GOT3 (cell line): ENCODE data around the gene SLA2.
A peak's percentile ranks its signal among the peaks of the same experiment; 100 is the strongest.

Experiments
- DNase-seq: peaks from one replicate; lab custom pipeline; 2025; ENCODE audit warnings: mixed read lengths; lab: John Stamatoyannopoulos, UW

The SLA2 gene

DNA sequence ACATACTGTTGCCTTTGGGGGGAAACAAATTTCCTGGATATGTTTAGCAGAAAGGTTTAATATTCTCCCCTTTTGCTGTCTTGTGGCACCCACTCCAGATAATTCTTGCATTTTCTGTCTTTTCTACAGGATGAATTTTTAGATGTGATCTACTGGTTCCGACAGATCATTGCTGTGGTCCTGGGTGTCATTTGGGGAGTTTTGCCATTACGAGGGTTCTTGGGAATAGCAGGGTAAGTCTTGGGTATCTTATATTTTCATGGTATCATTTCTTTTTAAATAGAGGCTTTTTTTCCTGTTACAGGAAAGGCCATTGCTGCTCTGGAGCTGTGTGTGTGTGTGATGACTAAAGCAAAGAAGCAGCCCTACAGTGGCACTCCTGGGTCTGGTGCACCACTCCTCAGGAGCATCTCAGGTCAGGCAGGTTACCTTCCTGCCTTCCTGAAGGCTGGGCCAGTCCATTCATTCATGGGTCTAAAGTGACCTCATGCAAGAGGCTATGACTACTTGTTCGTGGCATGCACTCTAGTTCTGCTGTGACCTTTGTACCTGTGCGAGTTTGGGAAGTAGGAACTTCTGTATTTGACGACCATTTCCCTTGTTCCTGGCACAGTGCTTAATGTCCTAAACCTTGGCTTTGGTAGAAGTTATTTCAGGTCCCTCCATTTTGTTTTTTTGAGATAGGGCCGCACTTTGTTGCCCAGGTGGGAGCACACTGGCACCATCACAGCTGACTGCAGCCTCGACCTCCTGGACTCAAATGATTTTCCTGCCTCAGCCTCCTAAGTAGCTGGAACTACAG lies 38.2 kb downstream of the SLA2 start:
- no peak for DNase-seq

DNA sequence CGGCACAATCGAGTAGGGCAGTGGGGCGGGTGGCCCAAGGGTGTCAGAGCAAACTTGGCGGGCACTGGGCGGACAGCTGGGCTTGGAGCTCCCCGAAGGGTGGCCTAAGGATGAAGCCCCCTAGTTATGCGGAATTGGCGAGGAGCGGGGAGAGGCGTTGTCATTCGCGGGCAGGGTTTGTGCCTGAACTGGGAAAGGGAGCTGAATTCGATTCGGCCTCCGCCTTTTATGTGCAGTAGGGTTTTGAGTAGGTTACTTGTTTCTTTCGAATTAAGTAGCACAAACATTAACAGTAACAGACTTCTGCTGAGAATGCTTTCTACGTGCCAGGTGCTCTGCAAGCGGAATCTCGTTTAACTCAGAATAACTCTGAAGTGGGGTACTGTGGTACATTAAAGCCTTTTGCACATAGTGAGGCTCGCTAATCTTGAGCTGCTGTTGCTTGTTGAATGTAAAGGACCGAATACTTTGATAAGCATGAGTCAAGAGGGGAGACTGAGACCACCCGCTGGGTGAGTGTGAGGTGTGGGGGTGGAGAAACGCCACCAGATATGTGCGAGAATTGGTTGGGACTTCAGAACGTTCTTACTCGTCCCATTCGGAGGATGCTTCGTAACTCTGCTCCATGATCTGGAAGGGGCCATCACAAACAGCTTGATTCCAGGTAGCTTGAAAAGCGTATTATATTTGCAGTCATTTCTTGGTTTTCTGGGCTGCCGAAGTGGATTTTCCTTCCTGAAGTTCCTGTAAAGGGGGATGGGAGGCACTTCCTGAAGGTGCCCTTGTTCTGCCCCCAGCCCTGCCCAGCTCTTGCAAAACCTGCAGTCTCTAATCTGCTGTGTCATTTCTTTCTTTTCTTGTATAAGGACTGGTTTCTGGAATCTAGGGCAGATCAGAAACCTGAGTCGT lies 39.6 kb downstream of the SLA2 start:
- no peak for DNase-seq

DNA sequence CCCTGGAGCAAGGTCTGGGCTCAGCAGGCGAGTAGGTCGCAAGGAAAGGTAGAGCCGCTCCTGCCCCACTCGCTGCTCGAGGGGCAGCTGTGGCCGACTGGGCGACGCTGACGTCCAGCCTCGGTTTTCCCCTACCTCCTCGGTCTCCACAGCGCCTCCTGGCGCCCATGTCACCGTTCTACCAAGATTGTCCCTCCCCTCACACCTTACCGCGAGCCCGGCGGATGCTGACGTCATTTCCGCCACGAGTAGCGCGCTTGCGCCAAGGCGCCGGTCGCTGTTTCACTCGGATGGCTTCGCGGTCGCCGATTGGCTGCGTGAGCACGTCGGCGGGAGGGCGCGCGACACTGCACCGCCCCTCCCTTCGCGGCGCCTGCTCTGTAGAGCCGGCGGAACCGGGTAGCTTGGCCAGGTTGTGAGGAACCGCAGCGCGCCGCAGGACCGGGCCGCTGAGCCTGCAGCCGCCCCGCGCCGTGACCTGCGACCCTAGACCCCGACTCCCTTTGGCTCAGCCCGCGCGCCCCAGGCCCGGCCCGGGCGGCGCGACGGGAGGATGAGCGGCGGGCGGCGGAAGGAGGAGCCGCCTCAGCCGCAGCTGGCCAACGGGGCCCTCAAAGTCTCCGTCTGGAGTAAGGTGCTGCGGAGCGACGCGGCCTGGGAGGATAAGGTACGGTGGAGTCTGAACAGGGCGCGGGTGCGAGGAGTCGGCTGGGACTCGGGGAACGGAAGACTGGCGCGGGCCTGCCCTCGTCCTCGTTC lies 40.4 kb downstream of the SLA2 start, which contains the start of gene RAB5IF:
Gene RAB5IF, plus strand, starts transcription at position 381 of the 759 bp plus-strand sequence. Its CDS starts 173 bp downstream, at position 554.
- peak; percentile 99 for DNase-seq

DNA sequence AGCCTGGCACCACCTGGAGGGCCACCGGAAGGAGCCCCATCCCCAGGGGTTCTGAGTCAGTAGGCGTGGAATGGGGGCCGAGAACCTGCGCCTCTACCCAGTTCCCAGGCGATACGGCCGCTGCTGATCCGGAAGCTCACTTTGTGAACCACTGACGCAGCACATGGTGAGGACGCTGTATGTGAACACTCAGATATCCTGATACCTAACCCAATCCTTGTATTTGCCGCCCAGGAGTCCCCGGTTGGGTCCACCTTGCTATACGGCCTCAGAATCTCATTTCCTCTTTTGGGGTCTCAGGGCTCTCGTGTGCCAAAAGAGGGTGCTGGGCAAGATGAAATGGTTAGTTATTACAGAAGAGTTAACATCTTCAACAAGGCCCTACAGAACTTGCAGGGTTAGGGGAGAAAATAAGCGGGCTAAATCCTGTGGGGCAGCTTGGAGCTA lies 41.0 kb downstream of the SLA2 start:
- no peak for DNase-seq

DNA sequence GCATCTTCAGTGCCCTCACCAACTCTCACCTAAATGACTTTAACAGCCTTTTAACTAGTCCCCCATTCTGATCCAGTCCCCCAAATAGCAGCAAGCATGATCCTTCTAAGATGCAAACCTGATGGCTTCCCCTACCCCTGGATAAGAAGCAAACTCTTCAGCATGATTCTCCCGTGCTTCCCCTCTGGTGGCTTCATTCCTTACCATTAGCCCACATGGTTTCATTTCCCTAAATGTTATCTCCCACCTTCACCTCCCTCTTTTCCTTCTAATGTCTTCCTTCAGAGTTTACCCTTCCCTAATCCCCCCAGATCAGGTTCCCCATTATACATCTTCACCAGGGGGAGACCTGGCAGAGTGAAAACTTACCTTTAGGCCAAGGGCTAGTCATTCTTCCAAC lies 44.5 kb downstream of the SLA2 start:
- DNase-seq: no peak

DNA sequence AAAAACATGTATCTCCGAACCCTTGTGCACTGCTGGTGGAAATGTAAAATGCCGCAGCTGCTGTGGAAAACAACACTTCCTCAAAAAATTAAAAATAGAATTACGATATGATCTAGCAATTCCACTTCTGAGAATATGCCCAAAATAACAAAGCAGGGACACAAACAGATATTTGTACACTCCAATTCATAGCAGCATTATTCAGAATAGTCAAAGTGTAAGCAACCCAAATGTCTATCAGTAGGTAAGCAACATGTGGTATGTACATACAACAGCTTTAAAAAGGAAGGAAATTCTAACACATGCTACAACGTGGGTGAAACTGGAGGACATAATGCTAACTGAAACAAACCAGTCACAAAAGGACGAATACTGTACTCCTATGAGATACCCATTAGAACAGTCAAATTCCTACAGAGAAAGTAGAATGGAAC lies 46.1 kb downstream of the SLA2 start:
- DNase-seq: no peak

DNA sequence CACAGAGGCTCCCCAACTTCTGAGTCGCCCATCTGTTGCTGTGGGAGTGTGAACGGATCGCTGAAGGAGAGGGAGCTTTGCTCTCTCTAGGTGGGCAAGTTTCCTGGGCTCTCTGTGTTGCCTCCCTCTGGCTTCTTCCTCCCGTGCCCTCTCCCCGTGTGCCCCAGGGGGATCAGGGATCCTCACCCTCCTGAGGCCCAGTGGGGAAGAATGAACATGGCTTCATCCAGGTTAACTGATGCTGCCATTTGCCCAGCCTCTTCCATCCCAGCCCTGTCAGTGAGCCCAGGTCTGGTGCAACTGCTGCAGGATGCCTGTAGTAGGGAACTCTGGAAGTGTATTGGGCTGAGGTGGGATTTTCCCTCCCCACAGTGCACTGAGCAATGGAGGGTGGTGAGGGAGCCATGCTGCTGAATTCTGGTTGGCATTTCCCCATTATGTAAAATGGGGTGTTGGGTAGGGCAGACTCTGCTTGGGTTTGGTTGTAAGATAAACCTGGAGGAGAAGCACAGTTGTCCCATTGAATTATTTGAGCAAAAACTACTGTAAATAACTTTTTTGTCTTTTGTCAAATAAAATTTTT lies 52.6 kb downstream of the SLA2 start:
- DNase-seq: no peak

DNA sequence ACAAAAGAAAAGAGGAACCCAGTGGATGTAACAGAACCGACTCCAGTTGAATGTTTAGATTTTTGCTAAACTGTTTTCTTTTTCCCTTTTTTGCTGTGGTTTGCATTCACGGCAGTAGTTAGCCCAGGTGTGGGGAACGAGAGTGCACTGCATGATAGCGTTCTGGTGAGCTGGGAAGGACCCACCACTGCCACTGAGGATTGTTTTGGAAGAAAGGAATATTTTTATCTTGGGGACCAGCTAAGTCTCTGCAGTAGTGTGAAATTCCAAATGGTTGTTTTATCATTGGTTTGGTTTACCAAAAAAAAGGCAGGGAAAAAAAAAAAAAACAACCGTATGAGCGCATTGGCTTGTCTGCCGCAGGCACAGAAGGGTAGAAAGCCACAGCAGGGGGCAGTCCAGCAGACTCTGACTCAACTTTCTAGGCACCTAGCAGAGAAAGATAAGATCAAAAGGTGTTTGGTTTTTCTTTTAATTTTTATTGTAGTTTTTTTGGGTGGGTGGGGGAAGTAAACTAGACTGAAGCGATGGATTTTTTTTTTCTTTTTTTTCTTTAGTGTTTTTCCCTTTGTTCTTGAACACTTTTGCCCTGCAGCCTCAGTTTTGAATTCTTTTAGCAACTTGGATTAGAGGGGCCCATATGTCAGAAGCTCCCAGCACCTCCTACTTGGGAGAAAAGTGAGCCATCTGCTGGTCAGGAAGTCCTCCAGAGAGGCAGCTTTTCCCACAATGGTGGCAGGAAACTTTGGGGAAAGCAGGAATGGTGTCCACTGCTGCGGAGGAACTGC lies 53.9 kb downstream of the SLA2 start:
- no peak for DNase-seq

DNA sequence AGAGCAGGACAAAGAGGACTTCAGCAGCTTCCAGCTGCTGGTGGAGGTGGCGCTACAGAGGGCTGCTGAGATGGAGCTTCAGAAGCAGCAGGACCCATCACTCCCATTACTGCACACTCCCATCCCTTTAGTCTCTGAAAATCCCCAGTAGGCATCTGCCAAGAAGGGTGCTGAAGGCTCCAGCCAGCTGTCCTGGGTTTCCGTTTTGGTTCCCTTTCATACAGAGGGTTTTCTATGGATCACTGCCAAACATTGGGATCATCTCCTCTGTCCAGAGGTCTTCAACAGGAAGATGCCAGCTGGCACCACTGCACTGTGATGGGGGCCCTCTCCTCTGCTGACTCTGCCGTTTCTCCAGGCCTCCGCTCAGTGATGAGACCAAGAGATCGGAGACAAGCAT lies 54.7 kb downstream of the SLA2 start:
- no peak for DNase-seq

DNA sequence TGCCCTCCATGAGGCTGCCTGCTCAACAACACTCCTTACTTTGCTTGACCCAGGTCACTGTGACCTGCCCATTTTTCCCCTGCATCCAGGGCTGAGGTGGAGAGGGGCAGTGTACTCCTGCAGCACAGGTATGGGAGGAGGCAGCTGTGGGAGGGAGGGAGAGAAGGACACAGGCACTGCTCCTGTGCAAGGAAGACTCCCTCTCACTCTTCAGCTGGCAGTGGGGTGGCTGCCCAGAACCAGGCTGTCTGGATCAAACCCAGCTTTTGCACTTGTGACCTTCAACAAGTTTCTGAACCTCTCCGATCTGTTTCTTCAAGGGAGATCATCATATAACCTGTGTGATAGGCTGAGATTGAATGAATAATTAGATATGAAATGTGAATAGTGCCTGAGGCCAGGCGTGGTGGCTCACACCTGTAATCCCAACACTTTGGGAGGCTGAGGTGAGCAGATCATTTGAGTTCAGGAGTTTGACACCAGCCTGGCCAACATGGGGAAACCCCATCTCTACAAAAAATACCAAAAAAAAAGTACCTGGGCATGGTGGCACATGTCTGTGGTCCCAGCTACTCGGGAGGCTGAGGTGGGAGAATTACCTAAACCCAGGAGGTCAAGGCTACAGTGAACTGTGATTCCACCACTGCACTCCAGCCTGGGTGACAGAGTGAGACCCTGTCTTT lies 58.5 kb downstream of the SLA2 start:
- DNase-seq: no peak

DNA sequence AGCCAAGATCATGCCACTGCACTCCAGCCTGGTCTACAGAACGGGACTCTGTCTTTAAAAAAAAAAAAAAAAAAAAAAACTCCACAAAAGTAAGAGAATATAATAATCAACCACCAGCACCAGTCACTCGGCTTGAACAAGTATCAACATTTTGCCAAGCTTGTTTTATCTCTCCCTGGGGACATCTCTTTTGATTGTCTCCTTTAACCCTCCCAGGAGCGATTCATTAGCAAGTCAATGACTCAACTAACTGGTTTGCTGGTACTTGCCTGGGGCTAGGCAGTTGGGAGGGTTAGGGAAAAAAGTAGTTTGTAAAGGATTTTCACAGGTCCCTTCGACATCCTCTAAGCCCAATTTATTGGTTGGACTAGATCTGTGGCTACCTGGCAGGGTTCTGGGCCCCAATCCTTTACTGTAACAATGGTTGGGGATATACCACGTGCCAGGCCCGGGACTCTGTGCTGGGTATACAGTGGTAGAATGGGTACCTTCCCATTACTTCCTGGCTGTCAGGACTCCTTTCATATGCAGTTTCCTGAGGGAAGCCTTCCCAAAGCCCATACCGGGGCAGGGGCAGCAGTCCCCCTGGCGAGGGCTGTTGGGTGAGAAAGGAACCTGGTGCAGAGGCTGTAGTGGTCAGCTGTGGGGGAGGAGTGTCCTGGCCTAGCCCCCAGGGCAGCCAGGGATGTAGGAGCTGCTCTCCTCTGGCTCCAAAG lies 60.4 kb downstream of the SLA2 start:
- DNase-seq: no peak

DNA sequence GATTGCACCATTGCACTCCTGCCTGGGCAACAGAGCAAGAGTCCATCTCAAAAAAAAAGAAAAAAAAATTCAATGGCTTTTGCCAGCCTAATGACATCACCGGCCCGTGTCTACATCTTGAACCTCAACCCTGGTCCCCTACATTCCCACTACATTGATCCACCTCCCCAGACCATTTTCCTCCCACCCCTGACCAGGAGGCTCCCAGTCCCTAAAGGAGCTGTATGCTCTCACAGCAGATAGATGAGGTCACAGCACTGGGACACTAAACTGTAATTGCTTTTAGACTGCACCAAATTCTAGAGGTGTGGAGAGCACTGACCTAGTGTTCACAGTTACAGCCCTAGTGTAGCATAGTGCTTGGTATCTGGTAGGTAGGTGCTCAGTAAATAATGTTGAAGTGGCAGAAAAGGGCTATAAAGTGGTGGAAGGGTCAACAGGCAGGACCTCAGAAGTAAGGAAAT lies 61.9 kb downstream of the SLA2 start:
- no peak for DNase-seq

DNA sequence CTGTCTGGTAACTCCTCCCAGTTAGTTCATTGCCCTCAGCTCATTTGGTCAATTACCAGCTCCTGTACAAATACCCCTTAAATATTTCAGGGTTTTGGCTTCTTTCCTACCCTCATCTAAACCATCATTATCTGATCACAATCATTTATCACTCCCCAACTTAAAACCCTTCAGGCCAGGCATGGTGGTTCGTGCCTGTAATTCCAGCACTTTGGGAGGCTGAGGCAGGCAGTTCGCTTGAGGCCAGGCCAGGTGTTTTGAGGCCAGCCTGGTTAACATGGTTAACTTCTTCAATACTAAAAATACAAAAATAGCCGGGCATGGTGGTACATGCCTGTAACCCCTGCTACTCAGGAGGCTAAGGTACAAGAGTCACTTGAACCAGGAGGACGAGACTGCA lies 63.2 kb downstream of the SLA2 start:
- DNase-seq: no peak

DNA sequence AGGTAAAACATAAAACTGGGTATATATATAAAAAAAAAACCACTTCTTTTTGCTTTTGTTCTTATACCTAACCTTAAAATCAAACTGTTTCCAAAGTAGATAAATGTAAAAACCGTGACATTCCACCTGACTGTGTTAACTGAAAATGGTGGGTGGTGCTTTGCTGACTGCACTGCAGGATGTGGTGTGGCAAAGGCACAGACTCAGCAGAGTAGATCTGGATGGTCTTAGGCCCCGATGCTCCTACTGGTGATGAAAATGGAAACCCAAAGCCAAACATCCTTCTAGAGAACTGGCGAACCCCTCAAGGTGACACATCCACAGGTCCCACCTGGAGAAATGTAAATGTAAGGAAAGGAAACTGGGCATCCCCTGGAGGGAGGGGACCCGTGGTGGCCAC lies 63.7 kb downstream of the SLA2 start:
- DNase-seq: no peak

DNA sequence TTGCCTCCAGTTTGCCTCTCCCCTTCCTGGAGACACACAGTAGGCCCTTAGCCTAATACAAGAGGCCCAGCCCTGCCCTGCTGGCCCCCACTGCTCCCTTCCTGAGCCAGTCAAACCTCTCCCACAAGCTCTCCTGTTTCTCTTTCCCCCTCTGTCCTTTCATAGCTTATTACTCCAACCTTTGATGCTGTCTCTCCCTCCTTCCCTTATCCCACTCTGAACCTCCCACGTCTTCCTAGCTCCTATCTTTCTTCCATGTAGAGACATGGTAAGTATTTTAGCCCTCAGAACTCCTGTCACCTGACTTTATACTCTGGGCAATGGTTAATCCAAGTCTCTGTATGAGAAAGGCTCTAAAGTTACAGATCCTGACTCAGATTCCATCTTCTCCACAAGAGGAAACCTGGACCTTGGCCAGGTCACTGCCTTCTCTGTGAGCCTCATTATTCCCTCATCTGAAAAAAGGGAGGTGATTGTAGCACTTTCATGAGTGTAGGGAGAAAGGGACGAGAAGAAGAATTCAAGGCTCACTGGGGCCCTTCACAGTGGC lies 65.9 kb downstream of the SLA2 start:
- DNase-seq: no peak

DNA sequence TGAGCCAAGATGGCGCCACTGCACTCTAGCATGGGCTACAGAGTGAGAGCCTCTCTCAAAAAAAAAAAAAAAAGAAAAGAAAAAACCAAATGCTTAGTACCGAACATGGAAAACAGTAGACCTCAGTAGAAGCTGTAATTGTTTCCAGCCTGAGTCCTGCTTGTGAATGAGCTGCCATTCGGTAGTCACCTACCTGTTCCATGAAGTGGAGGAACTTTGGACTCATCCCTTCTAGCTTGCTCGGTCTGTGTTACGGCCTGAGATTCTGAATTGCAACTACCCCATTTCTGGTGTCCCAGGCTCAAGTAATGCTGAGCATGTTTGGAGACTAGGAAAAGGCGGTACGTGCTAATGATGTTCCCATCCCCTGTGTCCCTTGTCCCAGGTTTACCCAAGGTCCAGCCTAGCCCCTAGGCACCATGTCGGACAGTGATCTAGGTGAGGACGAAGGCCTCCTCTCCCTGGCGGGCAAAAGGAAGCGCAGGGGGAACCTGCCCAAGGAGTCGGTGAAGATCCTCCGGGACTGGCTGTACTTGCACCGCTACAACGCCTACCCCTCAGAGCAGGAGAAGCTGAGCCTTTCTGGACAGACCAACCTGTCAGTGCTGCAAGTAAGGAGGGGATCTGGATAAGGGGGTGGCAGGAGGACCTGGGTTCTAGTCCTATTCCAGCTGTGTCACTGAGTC lies 67.5 kb downstream of the SLA2 start:
- no peak for DNase-seq

DNA sequence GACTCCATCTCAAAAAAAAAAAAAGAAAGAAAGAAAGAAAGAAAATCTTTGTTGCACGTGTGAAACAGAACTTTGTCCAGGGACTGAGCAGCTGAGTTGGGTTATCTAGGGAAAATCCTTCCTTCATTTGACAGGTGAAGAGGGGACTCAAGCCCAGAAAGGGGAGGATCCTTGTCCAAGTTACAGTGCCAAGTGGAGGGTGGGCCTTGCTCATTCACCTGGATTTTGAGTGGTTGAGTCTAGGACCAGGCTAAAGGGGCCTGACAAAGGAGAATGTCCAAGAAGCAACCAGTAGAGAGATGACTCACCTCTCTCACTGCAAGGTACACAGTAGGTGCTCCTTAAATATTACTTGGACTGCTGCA lies 69.9 kb downstream of the SLA2 start:
- no peak for DNase-seq

DNA sequence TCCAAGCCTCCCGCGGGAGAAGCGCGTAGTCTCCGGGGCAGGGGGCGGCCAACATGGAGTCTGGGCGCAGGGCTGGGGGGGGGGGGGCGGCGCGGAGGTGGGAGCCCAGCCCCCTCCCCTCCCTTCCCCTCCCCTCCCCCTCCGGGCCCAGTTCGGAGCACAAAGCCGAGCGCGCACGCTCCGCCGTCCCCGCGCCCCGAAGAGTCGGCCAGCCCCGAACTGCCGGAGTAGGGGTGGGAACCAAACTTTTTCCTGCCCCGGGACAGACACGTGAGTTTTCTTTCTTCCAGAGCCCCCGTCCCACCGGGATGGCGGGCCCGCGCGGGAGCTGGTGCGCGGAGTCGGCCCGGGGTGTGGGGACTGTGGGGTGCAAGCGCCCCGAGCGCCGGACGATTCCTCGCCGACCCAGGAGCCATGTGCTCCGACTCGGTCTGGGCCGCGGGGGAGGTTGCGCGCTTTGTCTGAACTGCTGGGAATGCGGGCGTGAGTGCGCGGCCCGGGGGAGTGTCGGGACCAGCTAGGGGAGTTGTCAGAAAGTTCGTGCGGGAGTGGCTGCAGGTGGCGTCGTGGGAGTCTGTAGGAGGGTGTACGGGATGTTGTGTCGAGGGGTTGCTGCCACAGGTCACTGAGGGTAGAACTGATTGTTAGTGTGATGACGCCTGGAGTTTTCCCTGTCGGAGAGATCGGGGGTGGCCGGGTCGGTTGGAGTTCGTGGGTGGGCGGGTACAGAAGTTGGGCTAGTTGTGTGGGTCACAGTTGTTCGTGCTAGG lies 71.4 kb downstream of the SLA2 start:
- no peak for DNase-seq
